PC-3 (cell line): ENCODE data around the gene WDR27. TPM values are rescaled to one million over a fixed set of nuclear protein-coding genes. Genes with fewer than 3 reads are reported as not detected.

ENCODE experiments used
- ATAC-seq: fragments of 200-7000 bp; cut with Tn5 transposase; 2 replicates; pipeline ENCODE4 v1.9.1; 2020; ENCODE audit warnings: mild to moderate bottlenecking, moderate library complexity
- BruUV-seq: library from RNA; stranded (reverse); fragments of 400-500 nt; replicated peaks from 2 replicates; lab custom pipeline; 2021; lab: Mats Ljungman, UMichigan
- CTCF ChIA-PET: fragments of 300-600 bp; sonication (Branson Sonifier 250); formaldehyde crosslinking; loops from one replicate; lab custom pipeline; 2022; ENCODE audit warnings: antibody characterized with exemption; lab: Charles Lee
- POLR2A ChIA-PET: fragments of 300-600 bp; sonication (Branson Sonifier 250); formaldehyde crosslinking; loops from one replicate; lab custom pipeline; 2022; ENCODE audit warnings: antibody characterized with exemption; ENCODE audit not compliant: unreplicated experiment; lab: Charles Lee
- DNase-seq: peaks from one replicate; pipeline ENCODE4 v3.0.0-alpha.2; 2015
- H2AFZ ChIP-seq: fragments of 300-600 bp; sonication (generic); 2 replicates; pipeline ENCODE4 v1.6.0; 2016; ENCODE audit warnings: antibody characterized with exemption, low read length
- H3F3A ChIP-seq: fragments of 300-600 bp; sonication (generic); one replicate; pipeline ENCODE4 v1.6.0; 2017; ENCODE audit warnings: antibody characterized with exemption, low read length, control low read depth, mild to moderate bottlenecking; ENCODE audit not compliant: unreplicated experiment
- H3K27ac ChIP-seq: fragments of 300-600 bp; sonication (generic); 2 replicates; pipeline ENCODE4 v1.5.1; 2016; ENCODE audit warnings: mild to moderate bottlenecking, low read length
- H3K27me3 ChIP-seq: fragments of 300-600 bp; sonication (generic); 2 replicates; pipeline ENCODE4 v1.6.1; 2016; ENCODE audit warnings: low read length, mixed read lengths
- H3K36me3 ChIP-seq: fragments of 300-600 bp; sonication (generic); 2 replicates; pipeline ENCODE4 v1.6.1; 2016; ENCODE audit warnings: low read depth, mixed run types, low read length, mixed read lengths
- H3K4me1 ChIP-seq: fragments of 300-600 bp; sonication (generic); 2 replicates; pipeline ENCODE4 v1.5.1; 2016; ENCODE audit warnings: low read length; ENCODE audit not compliant: insufficient read depth
- H3K4me2 ChIP-seq: fragments of 300-600 bp; sonication (generic); 2 replicates; pipeline ENCODE4 v1.6.0; 2016; ENCODE audit warnings: low read length
- H3K4me3 ChIP-seq: fragments of 300-600 bp; sonication (generic); 2 replicates; pipeline ENCODE4 v1.5.1; 2016; ENCODE audit warnings: mild to moderate bottlenecking, low read length, mixed read lengths
- H3K79me2 ChIP-seq: fragments of 300-600 bp; sonication (generic); 2 replicates; pipeline ENCODE4 v1.6.1; 2017; ENCODE audit warnings: low read length, mixed read lengths
- H3K9ac ChIP-seq: fragments of 300-600 bp; sonication (generic); 2 replicates; pipeline ENCODE4 v1.6.0; 2016; ENCODE audit warnings: mild to moderate bottlenecking, low read length
- H3K9me2 ChIP-seq: fragments of 300-600 bp; sonication (generic); replicated peaks from 2 replicates; pipeline ENCODE4 v1.6.1; 2016; ENCODE audit warnings: mixed run types, low read length, mixed read lengths
- H3K9me3 ChIP-seq: fragments of 300-600 bp; sonication (generic); 2 replicates; pipeline ENCODE4 v1.6.1; 2016; ENCODE audit warnings: low read length, mixed read lengths
- H4K20me1 ChIP-seq: fragments of 300-600 bp; sonication (generic); 2 replicates; pipeline ENCODE4 v1.6.1; 2016; ENCODE audit warnings: low read length, mixed read lengths
- EZH2 ChIP-seq: fragments of 300-600 bp; sonication (generic); IDR thresholded peaks from one replicate; pipeline ENCODE4 v1.6.1; 2017; ENCODE audit warnings: antibody characterized with exemption, mild to moderate bottlenecking, low read length; ENCODE audit not compliant: unreplicated experiment
- EZH2phosphoT487 ChIP-seq: fragments of 300-600 bp; sonication (generic); IDR thresholded peaks from 2 replicates; pipeline ENCODE4 v1.6.1; 2018; ENCODE audit warnings: mild to moderate bottlenecking, antibody characterized with exemption, low read length, borderline replicate concordance
- intact Hi-C: fragments of 100-400 bp; cut with micrococcal nuclease; formaldehyde crosslinking; loops from 2 replicates; pipeline ENCODE4 v1.9.0; 2023
- total RNA-seq: library from RNA; depleted of rRNA; stranded (reverse); fragments of >200 nt; gene quantifications from 2 replicates; pipeline ENCODE4 v1.2.3, GENCODE V29; 2014
- TF ChIP-seq, protein P1 (sequence below): fragments of 300-600 bp; sonication (generic); conservative IDR thresholded peaks from 2 replicates; pipeline ENCODE4 v1.5.1; 2017; ENCODE audit warnings: antibody characterized with exemption, low read depth, mild to moderate bottlenecking, low read length

The WDR27 gene
- total RNA-seq, 1 experiment from 2014 or later = 20.0 TPM

GRCh38 chr6:169643521-169643920 is 58.3 kb downstream of the WDR27 start:
- Histone ChIP-seq H3K36me3 (no peaks in the 10 kb centered on the region), H3K9ac (no peak overlapping the region), H3K9me2 (no peaks in the 10 kb centered on the region), H3K4me1 (no peaks in the 10 kb centered on the region), H4K20me1 (no peaks in the 10 kb centered on the region), H3F3A (no peaks in the 10 kb centered on the region), H3K4me2 (no peak overlapping the region), H3K9me3 (no peaks in the 10 kb centered on the region), H2AFZ (no peak overlapping the region), H3K4me3 (no peak overlapping the region), H3K27ac (no peak overlapping the region), H3K79me2 (no peaks in the 10 kb centered on the region), H3K27me3 (no peaks in the 10 kb centered on the region)
- no peak for ATAC-seq
- intact Hi-C loops = no loop called here
- TF ChIP-seq EZH2phosphoT487 = no peak
- TF ChIP-seq, protein P1, sequence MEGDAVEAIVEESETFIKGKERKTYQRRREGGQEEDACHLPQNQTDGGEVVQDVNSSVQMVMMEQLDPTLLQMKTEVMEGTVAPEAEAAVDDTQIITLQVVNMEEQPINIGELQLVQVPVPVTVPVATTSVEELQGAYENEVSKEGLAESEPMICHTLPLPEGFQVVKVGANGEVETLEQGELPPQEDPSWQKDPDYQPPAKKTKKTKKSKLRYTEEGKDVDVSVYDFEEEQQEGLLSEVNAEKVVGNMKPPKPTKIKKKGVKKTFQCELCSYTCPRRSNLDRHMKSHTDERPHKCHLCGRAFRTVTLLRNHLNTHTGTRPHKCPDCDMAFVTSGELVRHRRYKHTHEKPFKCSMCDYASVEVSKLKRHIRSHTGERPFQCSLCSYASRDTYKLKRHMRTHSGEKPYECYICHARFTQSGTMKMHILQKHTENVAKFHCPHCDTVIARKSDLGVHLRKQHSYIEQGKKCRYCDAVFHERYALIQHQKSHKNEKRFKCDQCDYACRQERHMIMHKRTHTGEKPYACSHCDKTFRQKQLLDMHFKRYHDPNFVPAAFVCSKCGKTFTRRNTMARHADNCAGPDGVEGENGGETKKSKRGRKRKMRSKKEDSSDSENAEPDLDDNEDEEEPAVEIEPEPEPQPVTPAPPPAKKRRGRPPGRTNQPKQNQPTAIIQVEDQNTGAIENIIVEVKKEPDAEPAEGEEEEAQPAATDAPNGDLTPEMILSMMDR = no peak
- no peak for TF ChIP-seq EZH2
- POLR2A ChIA-PET = no interaction called here
- no TSS peak for BruUV-seq
- CTCF ChIA-PET = no interaction called here
- DNase-seq = no peak

DNA sequence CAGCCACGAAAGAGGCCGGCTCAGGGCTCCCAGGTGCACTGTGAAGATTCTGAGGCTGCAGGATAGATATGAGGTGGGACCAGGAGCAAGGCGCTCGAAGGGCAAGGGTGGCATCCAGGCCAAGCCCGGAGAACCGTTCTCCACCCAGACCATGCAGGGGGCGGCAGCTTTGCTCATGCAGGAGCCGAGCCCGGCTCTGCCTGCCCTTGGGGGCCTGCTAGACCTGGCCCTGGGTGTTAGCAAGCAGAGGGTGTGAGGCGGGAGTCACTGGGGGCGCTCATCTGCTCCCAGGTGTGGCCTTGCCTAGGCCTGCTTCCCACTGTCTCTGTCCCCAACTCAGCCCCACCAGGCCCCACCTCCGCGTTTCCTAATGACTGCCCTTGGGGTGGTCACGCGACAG is 59.4 kb downstream of the WDR27 start:
- Histone ChIP-seq H3K27me3 (no peaks in the 10 kb centered on the region), H3K4me1 (no peaks in the 10 kb centered on the region), H2AFZ (no peak overlapping the region), H3K4me2 (no peak overlapping the region), H3K9ac (no peak overlapping the region), H3K79me2 (no peaks in the 10 kb centered on the region), H3K27ac (no peak overlapping the region), H3K9me3 (no peaks in the 10 kb centered on the region), H3F3A (no peaks in the 10 kb centered on the region), H3K36me3 (no peaks in the 10 kb centered on the region), H3K4me3 (no peak overlapping the region), H4K20me1 (no peaks in the 10 kb centered on the region), H3K9me2 (no peaks in the 10 kb centered on the region)
- no peak for DNase-seq
- no peak for ATAC-seq
- TF ChIP-seq EZH2 (no peak), EZH2phosphoT487 (no peak)
- TF ChIP-seq, protein P1 = no peak
- POLR2A ChIA-PET = no interaction called here
- intact Hi-C loops = no loop called here
- CTCF ChIA-PET = no interaction called here
- BruUV-seq = no TSS peak

- Histone ChIP-seq H4K20me1 (no peaks in the 10 kb centered on the region), H3F3A (no peaks in the 10 kb centered on the region), H3K79me2 (no peaks in the 10 kb centered on the region), H3K4me1 (no peaks in the 10 kb centered on the region), H3K4me3 (no peak overlapping the region), H3K27me3 (no peaks in the 10 kb centered on the region), H2AFZ (no peak overlapping the region), H3K9ac (no peak overlapping the region), H3K9me2 (no peaks in the 10 kb centered on the region), H3K9me3 (no peaks in the 10 kb centered on the region), H3K4me2 (no peak overlapping the region), H3K36me3 (no peaks in the 10 kb centered on the region), H3K27ac (no peak overlapping the region)
- ChIA-PET CTCF (no interaction called here), POLR2A (no interaction called here)
- no peak for TF ChIP-seq EZH2
- TF ChIP-seq EZH2phosphoT487 = no peak
- TF ChIP-seq, protein P1 = no peak
- ATAC-seq = no peak
- intact Hi-C loops = no loop called here
- BruUV-seq = no TSS peak
- no peak for DNase-seq
Measured at GRCh38 chr6:169641461-169642085, 60.3 kb downstream of the WDR27 start.
